HG03571 (cell line): ENCODE measurements around the gene DMRT2.

Experiments used
- ATAC-seq: cut with Tn5 transposase; IDR thresholded peaks from one replicate; pipeline ENCODE4 v1.9.1; 2021; ENCODE audit not compliant: unreplicated experiment

Gene DMRT2

GRCh38 chr9:1086517-1086916, 36.4 kb downstream of the DMRT2 start:
- ATAC-seq, result no peak

GRCh38 chr9:1087120-1087881, 37.1 kb downstream of the DMRT2 start:
- no peak for ATAC-seq

DNA sequence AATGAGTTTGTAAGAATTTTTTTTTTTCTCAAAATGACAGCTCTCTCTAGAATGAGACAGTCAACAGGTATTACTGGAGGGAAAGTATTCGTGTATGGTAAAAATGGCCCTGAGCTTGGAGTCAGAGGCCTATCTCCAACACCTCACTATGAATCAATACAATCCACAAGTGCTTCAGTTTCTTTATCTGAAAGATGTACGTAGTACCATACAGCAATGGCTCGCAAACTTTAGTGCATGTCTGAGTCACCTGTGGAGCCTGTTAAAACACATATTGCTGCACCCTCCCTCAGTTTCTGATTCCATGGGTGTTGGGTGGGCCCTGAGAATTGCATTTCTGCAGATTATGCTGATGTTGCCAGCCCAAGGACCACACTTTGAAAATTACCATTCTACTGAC, 44.6 kb downstream of the DMRT2 start:
- ATAC-seq, result no peak

DNA sequence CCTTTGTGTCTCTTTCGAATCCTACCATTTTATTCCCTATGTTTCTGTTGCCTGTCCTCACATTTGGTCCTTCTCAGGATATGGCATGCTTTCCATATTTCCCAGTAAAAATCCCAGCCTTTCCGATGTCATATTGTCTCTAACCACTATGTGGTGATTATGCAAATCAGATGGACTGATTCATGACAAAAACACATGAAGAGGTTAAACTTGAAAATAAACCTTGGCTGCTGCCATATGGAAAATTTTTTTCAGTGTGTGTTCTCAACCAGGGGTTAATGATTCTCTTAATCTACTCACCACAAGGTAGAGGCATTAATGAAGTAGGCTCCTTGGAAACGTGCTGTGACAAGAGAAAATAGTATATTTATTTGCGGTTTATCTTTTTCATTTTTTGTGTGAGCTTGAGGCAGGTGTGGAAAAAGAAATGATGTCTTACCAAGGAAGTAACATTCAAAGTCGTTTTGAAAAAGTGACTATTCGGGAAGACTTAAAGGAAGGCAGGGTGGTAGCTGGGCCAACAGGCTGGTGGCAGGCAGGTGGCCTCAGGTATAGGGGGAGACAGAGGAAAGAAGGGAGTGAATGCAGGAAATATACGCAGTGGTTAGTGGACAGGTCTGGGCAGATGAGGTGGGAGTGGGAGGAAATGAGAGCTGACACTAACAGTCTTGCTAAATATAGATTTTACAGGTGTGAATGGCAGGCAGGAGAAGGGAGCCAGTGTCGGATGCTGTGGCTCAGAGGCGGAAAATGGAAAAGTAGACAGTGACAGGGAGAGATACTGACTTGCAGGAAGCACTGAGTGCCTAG, 46.2 kb downstream of the DMRT2 start:
- no peak for ATAC-seq

DNA sequence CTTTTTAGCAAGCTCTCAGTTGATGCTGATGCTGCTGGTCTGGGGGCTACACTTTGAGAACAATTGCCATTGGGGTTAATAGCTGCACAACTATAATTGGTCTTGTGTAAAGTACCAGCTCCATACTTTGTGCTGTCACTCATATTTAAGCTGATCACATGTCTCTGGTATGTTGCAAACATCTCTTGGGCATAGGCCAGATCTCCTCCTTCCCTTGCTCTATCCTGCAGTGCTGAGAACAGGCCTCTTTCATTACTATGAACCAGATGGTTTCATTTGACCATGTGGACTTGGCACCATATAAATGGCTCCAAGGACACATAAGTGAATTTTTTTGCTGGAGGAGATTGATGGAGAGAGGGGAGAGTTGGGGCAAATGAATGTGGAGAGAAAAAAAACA, 48.4 kb downstream of the DMRT2 start:
- no peak for ATAC-seq

GRCh38 chr9:1100201-1100600, 50.0 kb downstream of the DMRT2 start:
- ATAC-seq, result no peak

DNA sequence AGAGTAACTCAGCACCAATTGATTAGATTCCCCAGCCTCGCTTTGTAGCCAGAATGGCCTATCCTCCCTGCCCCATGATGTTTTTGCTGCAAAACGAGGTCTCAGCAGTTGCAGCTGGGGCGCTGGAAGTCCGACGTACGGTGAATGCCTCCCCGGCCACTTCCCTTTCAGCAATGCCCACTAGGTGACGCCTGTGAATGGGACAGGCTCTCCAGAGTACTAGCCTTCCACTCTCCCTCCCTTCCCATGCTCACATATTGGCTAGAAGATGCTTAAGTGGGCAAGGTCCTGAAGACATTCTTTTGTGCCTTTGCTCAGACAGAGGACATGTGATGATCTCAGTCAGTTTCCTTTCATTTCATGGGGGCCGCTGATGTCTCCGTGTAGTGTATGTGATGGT, 50.8 kb downstream of the DMRT2 start:
- ATAC-seq, result no peak

DNA sequence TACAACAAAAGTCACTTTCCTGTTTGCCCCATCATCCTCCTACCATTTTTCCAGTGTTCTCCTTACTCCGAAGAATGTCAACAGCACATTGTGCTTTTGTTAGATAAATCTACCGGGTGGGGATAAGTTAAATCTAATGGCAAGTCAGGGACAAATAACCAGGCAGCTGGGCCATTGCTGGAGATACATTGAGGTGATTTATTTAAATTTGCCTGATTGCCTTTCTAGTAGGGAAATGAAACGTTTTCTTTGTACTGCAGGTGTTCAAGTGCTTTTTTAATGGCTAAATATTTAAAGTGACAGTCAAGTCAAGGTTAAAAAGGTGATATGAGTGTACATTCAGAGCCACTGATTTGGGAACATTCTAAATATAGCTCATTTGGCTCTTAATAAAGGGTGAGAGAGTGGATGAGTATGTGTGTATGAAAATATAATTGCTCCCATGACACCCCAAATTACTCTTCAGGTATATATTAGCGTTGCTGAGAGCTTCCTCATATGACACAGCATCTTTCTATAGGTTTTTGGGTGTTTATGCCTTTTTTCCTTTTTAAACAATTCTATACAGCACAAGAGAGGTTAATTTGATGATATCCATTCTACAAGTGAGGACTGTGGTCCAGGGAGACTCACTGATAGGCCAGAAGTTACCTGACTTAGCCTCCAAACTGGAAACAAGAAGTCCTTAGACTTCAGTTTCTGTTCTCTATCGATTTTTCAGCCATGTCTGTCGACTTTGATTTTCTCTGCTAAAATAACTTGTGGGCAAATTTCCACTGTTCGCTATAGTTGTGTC, 51.9 kb downstream of the DMRT2 start:
- ATAC-seq, result no peak

- no peak for ATAC-seq
These were observed 52.4 kb downstream of the DMRT2 start for GRCh38 chr9:1102642-1102970.
